ENCODE results near the gene PSME1. TPM values are rescaled to one million over a fixed set of nuclear protein-coding genes. Genes with fewer than 3 reads are reported as not detected.
A peak's percentile ranks its signal among the peaks of the same experiment; 100 is the strongest.

The PSME1 gene
- total RNA-seq, 1 donor from 2014 or later: 385 TPM

- TF ChIP-seq CTCF (conservative IDR thresholded peaks at IDR 0.05; ENCODE audit: low read depth, low read length): no peak
- H3K4me3 ChIP-seq (ENCODE audit: low read depth, low read length): peak overlapping the region; percentile 95
- DNase-seq (ENCODE audit: low read depth): no peak
Measured at GRCh38 chr14:24136684-24137528, 912 bp downstream of the PSME1 start.

- H3K4me3 ChIP-seq (ENCODE audit: low read depth, low read length): no peak overlapping the region
- TF ChIP-seq CTCF (conservative IDR thresholded peaks at IDR 0.05; ENCODE audit: low read depth, low read length): no peak
- no peak for DNase-seq (ENCODE audit: low read depth)
Measured at GRCh38 chr14:24137529-24138395, 1.8 kb downstream of the PSME1 start.

GRCh38 chr14:24138396-24139271, 2.6 kb downstream of the PSME1 start:
- DNase-seq (ENCODE audit: low read depth): no peak
- no peak for TF ChIP-seq CTCF (conservative IDR thresholded peaks at IDR 0.05; ENCODE audit: low read depth, low read length)
- no peak overlapping the region for H3K4me3 ChIP-seq (ENCODE audit: low read depth, low read length)

GRCh38 chr14:24139272-24139934, 3.4 kb downstream of the PSME1 start:
- DNase-seq (ENCODE audit: low read depth): no peak
- peak overlapping the region; percentile 89 for H3K4me3 ChIP-seq (ENCODE audit: low read depth, low read length)
- no peak for TF ChIP-seq CTCF (conservative IDR thresholded peaks at IDR 0.05; ENCODE audit: low read depth, low read length)

- H3K4me3 ChIP-seq (ENCODE audit: low read depth, low read length): peak within 1 kb of the TSS; percentile 89
- DNase-seq (ENCODE audit: low read depth): peak; percentile 91
- TF ChIP-seq CTCF (conservative IDR thresholded peaks at IDR 0.05; ENCODE audit: low read depth, low read length): peak; percentile 37
Measured at GRCh38 chr14:24141097-24141880, 5.3 kb downstream of the PSME1 start, which contains the start of gene EMC9. Gene EMC9 (minus strand): TSS chr14:24141591. CDS start chr14:24141304, 287 bp downstream.

Measured in epithelial cell of proximal tubule (primary cell).